SK-N-SH (cell line): ENCODE measurements around the gene CAPZA2. TPM values are rescaled to one million over a fixed set of nuclear protein-coding genes. Genes with fewer than 3 reads are reported as not detected.

Experiments used
- CTCF ChIA-PET: fragments of 300-600, 350-600 bp; formaldehyde crosslinking; extraction: SDS; loops from one replicate; lab custom pipeline; 2021; lab: Yijun Ruan, JAX
- POLR2A ChIA-PET: fragments of 350-600 bp; sonication (Branson Sonifier 250); formaldehyde crosslinking; extraction: SDS; loops from one replicate; lab custom pipeline; 2020; ENCODE audit warnings: antibody characterized with exemption, inconsistent platforms; lab: Yijun Ruan, JAX
- DNase-seq: peaks from one replicate; pipeline ENCODE4 v3.0.0; 2012
- H2AFZ ChIP-seq: fragments of 200-600 bp; sonication (generic); 2 replicates; pipeline ENCODE4 v1.8.1; 2016; ENCODE audit warnings: antibody characterized with exemption, mild to moderate bottlenecking, low read depth
- H3F3A ChIP-seq: fragments of 200-600 bp; sonication (generic); replicated peaks from 2 replicates; pipeline ENCODE3; 2016; ENCODE audit warnings: antibody characterized with exemption, mild to moderate bottlenecking; ENCODE audit not compliant: insufficient read depth
- H3K27ac ChIP-seq, 2 experiments: fragments of 200-500 bp in 1 of 2; fragments of 200-600 bp in 1 of 2; sonication (Bioruptor generic) in 1 of 2; sonication (generic), shearing (Covaris generic) in 1 of 2; 2 replicates each; pipeline versions ENCODE4 v1.5.1 to v1.6.1; 2014 to 2016; ENCODE audit warnings: low read depth in 2 of 2, inconsistent platforms in 1 of 2, low read length in 1 of 2, mild to moderate bottlenecking in 1 of 2, mixed read lengths in 1 of 2
- H3K27me3 ChIP-seq: fragments of 200-600 bp; sonication (generic), shearing (Covaris generic); 2 replicates; pipeline ENCODE4 v1.6.1; 2016; ENCODE audit warnings: mixed run types; ENCODE audit not compliant: insufficient read depth
- H3K36me3 ChIP-seq, 2 experiments: fragments of 200-500 bp in 1 of 2; fragments of 200-600 bp in 1 of 2; sonication (Bioruptor generic) in 1 of 2; sonication (generic) in 1 of 2; replicated peaks in 1 of 2; 2 replicates each; pipeline versions ENCODE3 to v1.5.1; 2014 to 2016; ENCODE audit warnings: low read length in 1 of 2, mild to moderate bottlenecking in 1 of 2; ENCODE audit not compliant: insufficient read depth in 2 of 2, control insufficient read depth in 1 of 2
- H3K4me1 ChIP-seq, 2 experiments: fragments of 200-500 bp in 1 of 2; fragments of 200-600 bp in 1 of 2; sonication (Bioruptor generic) in 1 of 2; sonication (generic), shearing (Covaris generic) in 1 of 2; 2 replicates each; pipeline versions ENCODE4 v1.5.1 to v1.6.1; 2014 to 2016; ENCODE audit warnings: low read depth in 1 of 2, low read length in 1 of 2, mixed run types in 1 of 2; ENCODE audit not compliant: insufficient read depth in 2 of 2, control insufficient read depth in 1 of 2
- H3K4me2 ChIP-seq: fragments of 200-600 bp; sonication (generic), shearing (Covaris generic); 2 replicates; pipeline ENCODE4 v1.6.1; 2017; ENCODE audit warnings: mixed run types
- H3K4me3 ChIP-seq, 2 experiments: fragments of 200-500 bp in 1 of 2; fragments of 200-600 bp in 1 of 2; sonication (Bioruptor generic) in 1 of 2; sonication (generic), shearing (Covaris generic) in 1 of 2; 2 replicates each; pipeline versions ENCODE4 v1.5.1 to v1.8.1; 2014 to 2016; ENCODE audit warnings: low read depth in 2 of 2, inconsistent platforms in 1 of 2, low read length in 1 of 2, mild to moderate bottlenecking in 1 of 2, mixed read lengths in 1 of 2, moderate library complexity in 1 of 2
- H3K79me2 ChIP-seq: fragments of 200-600 bp; sonication (generic); 2 replicates; pipeline ENCODE4 v1.8.1; 2017; ENCODE audit warnings: mild to moderate bottlenecking; ENCODE audit not compliant: insufficient read depth
- H3K9ac ChIP-seq: fragments of 200-600 bp; sonication (generic); 2 replicates; pipeline ENCODE4 v1.6.1; 2017; ENCODE audit warnings: mixed run types
- H3K9me2 ChIP-seq: fragments of 200-600 bp; sonication (generic); 2 replicates; pipeline ENCODE4 v1.6.1; 2017; ENCODE audit warnings: mixed run types
- H3K9me3 ChIP-seq: fragments of 200-600 bp; sonication (generic); 2 replicates; pipeline ENCODE4 v1.6.1; 2017; ENCODE audit warnings: mixed run types, mild to moderate bottlenecking, moderate library complexity
- H4K20me1 ChIP-seq: fragments of 200-600 bp; sonication (generic); 2 replicates; pipeline ENCODE4 v1.6.1; 2017; ENCODE audit warnings: mild to moderate bottlenecking, mixed run types; ENCODE audit not compliant: insufficient read depth
- CHD2 ChIP-seq: fragments of 150-350 bp; IDR thresholded peaks from 2 replicates; pipeline ENCODE4 v1.6.1; 2018; ENCODE audit warnings: low read length; ENCODE audit not compliant: partially characterized antibody
- ELF1 ChIP-seq: IDR thresholded peaks from 2 replicates; pipeline ENCODE4 v1.4.0; 2012
- EP300 ChIP-seq, 2 experiments: IDR thresholded peaks; 2 replicates each; pipeline versions ENCODE4 v1.4.0 to v1.6.1; 2012; ENCODE audit warnings: borderline replicate concordance in 1 of 2, low read depth in 1 of 2, low read length in 1 of 2
- FOSL2 ChIP-seq: IDR thresholded peaks from 2 replicates; pipeline ENCODE4 v1.4.0; 2012; ENCODE audit warnings: low read depth, mild to moderate bottlenecking, moderate library complexity, borderline replicate concordance
- FOXJ3 ChIP-seq: sonication (generic); formaldehyde crosslinking; IDR thresholded peaks from 2 replicates; pipeline ENCODE4 v1.5.1; 2020; ENCODE audit warnings: mild to moderate bottlenecking, missing genetic modification reagents
- GABPA ChIP-seq: IDR thresholded peaks from 2 replicates; pipeline ENCODE4 v1.4.0; 2012; ENCODE audit warnings: low read depth, mild to moderate bottlenecking
- IRF3 ChIP-seq: fragments of 150-350 bp; IDR thresholded peaks from 2 replicates; pipeline ENCODE4 v1.6.1; 2016; ENCODE audit warnings: mild to moderate bottlenecking, low read depth, low read length
- MXI1 ChIP-seq: IDR thresholded peaks from 2 replicates; pipeline ENCODE4 v1.6.1; 2012; ENCODE audit warnings: mild to moderate bottlenecking, low read depth, low read length, improper control_type of control experiment
- NRF1 ChIP-seq: IDR thresholded peaks from 2 replicates; pipeline ENCODE4 v1.6.1; 2012; ENCODE audit warnings: low read depth, mild to moderate bottlenecking, low read length
- POLR2AphosphoS5 ChIP-seq: IDR thresholded peaks from 2 replicates; pipeline ENCODE4 v1.6.1; 2012; ENCODE audit warnings: low read depth, low read length
- REST ChIP-seq: IDR thresholded peaks from 2 replicates; pipeline ENCODE4 v1.6.1; 2012; ENCODE audit warnings: mild to moderate bottlenecking, low read depth, low read length, moderate library complexity
- RFX5 ChIP-seq: IDR thresholded peaks from 2 replicates; pipeline ENCODE4 v1.6.1; 2012; ENCODE audit warnings: mild to moderate bottlenecking, improper control_type of control experiment, low read length
- SIN3A ChIP-seq: IDR thresholded peaks from 2 replicates; pipeline ENCODE4 v1.6.1; 2012; ENCODE audit warnings: low read depth, mild to moderate bottlenecking, low read length, moderate library complexity, borderline replicate concordance
- TAF1 ChIP-seq: IDR thresholded peaks from 2 replicates; pipeline ENCODE4 v1.6.1; 2012; ENCODE audit warnings: low read depth, mild to moderate bottlenecking, low read length, moderate library complexity, borderline replicate concordance
- TCF12 ChIP-seq: IDR thresholded peaks from 2 replicates; pipeline ENCODE4 v1.4.0; 2012
- TEAD4 ChIP-seq: IDR thresholded peaks from 2 replicates; pipeline ENCODE4 v1.4.0; 2012; ENCODE audit warnings: mild to moderate bottlenecking, borderline replicate concordance; ENCODE audit not compliant: insufficient read depth
- YY1 ChIP-seq: IDR thresholded peaks from 2 replicates; pipeline ENCODE4 v1.4.0; 2012; ENCODE audit warnings: low read depth, mild to moderate bottlenecking
- WGBS: methylation state at CpG from one replicate; pipeline ENCODE4 v1.1.6; 2017; ENCODE audit warnings: low lambda C conversion rate; 5-methylcytosine and 5-hydroxymethylcytosine counted together
- polyA plus RNA-seq, 3 experiments: library from polyadenylated mRNA; depleted of rRNA; stranded (reverse); fragments of >200 nt; gene quantifications; 2 replicates each; pipeline ENCODE4 v1.2.3, GENCODE V29; 2012
- TF ChIP-seq, protein P1 (sequence below): IDR thresholded peaks from 2 replicates; pipeline ENCODE4 v1.4.0; 2012; ENCODE audit warnings: low read depth
- TF ChIP-seq, protein P2 (sequence below): IDR thresholded peaks from 2 replicates; pipeline ENCODE4 v1.4.0; 2012; ENCODE audit warnings: low read depth, borderline replicate concordance

Gene CAPZA2
- polyA plus RNA-seq, 1 of the 3 experiments (the other 2 are of a cell fraction), result 44.6 TPM

GRCh38 chr7:116863936-116864500 lies 1.6 kb downstream of the CAPZA2 start:
- Histone ChIP-seq H3K9ac (peak overlapping the region; percentile 89), H3K4me2 (peak overlapping the region; percentile 90), H3K79me2 (peaks cover 63% of the 10 kb centered on the region), H3F3A (no peaks in the 10 kb centered on the region), H3K9me2 (no peaks in the 10 kb centered on the region), H3K9me3 (no peaks in the 10 kb centered on the region), H4K20me1 (peaks cover 60% of the 10 kb centered on the region), H3K27ac (peak overlapping the region in 1 of 2 experiments; percentile 85; a peak in 1 of 4 replicates), H3K27me3 (no peaks in the 10 kb centered on the region), H3K4me3 (peak overlapping the region; percentile 82 to 97), H3K36me3 (peaks cover 3 to 6% of the 10 kb centered on the region in 2 experiments), H3K4me1 (peaks cover 0 to 11% of the 10 kb centered on the region in 2 experiments; a peak in 2 of 4 replicates), H2AFZ (no peak overlapping the region)
- ChIA-PET CTCF (interaction anchor here (0.9 to 1.9 kb wide), 4 partner anchors 9 to 725 kb away, joined by 3 to 5 read pairs (median 4); no protein-coding TSS in a partner anchor), POLR2A (interaction anchor here (1.5 kb wide), 1 partner anchor 89 kb away, joined by 4 read pairs; the partner anchor contains the start of gene ST7)
- no peak for DNase-seq
- no peak for TF ChIP-seq FOXJ3
- TF ChIP-seq REST, result no peak
- no peak for TF ChIP-seq TAF1
- no peak for TF ChIP-seq FOSL2
- TF ChIP-seq YY1, result no peak
- TF ChIP-seq, protein P1, sequence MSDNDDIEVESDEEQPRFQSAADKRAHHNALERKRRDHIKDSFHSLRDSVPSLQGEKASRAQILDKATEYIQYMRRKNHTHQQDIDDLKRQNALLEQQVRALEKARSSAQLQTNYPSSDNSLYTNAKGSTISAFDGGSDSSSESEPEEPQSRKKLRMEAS, result no peak
- no peak for TF ChIP-seq ELF1
- TF ChIP-seq TCF12, result no peak
- TF ChIP-seq TEAD4, result no peak
- no peak for TF ChIP-seq RFX5
- no peak for TF ChIP-seq SIN3A
- TF ChIP-seq MXI1, result no peak
- TF ChIP-seq GABPA, result no peak
- TF ChIP-seq EP300 (IDR thresholded peaks at IDR 0.05; ENCODE audit: borderline replicate concordance in 1 of 2, low read depth in 1 of 2, low read length in 1 of 2), result no peak
- TF ChIP-seq IRF3, result no peak
- TF ChIP-seq NRF1, result no peak
- TF ChIP-seq POLR2AphosphoS5, result no peak
- TF ChIP-seq, protein P2, sequence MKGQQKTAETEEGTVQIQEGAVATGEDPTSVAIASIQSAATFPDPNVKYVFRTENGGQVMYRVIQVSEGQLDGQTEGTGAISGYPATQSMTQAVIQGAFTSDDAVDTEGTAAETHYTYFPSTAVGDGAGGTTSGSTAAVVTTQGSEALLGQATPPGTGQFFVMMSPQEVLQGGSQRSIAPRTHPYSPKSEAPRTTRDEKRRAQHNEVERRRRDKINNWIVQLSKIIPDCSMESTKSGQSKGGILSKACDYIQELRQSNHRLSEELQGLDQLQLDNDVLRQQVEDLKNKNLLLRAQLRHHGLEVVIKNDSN, result no peak
- TF ChIP-seq CHD2, result no peak
- 41% methylated on average over 9 of the region's 9 CpGs for WGBS
